NCI-H1105 treated with DMSO at 0.1 percent for 48 hours (cell line): ENCODE data around the gene GNG8.
A peak's percentile ranks its signal among the peaks of the same experiment; 100 is the strongest.

Experiments used
- DNase-seq: peaks from one replicate; lab custom pipeline; 2025; lab: John Stamatoyannopoulos, UW

The GNG8 gene

DNA sequence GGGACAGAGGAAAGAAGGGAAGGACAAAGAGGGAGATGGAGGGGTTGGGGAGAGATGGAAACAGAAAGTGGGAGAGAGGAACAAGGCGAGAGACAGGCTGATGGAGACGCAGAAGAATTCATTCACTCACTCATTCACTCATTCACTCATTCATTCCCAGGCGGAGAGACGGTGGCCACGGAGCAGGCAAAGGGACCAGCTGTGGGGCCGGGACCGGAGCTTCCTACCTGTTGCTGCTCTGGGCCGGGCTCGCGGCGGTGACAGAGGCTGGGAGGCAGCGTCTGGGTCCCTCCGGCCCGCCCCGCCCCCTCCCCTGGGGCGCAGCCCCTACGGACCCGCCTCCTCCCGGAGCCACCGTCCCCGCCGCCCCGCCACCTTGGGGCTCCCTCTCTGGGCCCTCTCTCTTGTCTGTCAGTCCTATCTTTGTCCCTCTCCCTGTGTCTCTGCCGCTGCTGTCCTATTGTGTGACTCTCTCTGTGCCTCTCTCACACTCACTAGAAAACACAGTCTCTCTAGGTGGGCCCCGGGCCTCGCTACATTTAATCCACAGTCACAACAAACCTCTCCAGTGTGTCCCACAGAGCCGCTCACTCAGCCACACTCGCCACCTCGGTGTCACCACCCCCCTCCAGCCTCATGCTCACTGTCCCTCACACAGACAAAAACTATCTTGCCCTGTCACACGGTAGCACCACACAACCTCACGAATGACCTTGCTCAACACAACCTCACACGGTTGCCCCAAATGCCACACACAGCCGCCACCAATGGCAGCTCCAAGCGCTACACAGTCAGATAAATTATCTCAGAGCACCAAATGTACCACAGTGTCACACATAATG is at the start of gene GNG8:
TSS of gene GNG8 (minus strand) at position 283 of the 842 bp plus-strand sequence. CDS start 1,520 bp downstream, outside the sequence.
- no peak for DNase-seq

DNA sequence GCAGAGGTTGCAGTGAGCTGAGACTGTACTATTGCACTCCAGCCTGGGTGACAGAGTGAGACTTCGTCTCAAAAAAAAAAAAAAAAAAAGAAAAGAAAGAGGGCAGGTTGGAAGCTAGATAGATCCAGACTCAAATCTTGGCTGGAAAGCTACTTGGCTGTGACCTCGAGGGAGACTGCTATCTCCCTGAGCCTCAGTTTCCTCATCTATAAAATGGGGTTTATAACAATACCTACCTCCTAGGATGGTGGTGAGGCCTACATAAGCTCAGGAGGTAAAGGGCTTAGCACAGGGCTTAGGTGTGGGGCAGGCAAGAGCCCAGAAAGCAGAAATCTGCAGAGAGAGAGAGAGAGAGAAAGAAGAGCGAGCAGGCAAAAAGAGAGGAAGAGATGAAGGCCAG is 49.2 kb upstream of the GNG8 start:
- DNase-seq = no peak

DNA sequence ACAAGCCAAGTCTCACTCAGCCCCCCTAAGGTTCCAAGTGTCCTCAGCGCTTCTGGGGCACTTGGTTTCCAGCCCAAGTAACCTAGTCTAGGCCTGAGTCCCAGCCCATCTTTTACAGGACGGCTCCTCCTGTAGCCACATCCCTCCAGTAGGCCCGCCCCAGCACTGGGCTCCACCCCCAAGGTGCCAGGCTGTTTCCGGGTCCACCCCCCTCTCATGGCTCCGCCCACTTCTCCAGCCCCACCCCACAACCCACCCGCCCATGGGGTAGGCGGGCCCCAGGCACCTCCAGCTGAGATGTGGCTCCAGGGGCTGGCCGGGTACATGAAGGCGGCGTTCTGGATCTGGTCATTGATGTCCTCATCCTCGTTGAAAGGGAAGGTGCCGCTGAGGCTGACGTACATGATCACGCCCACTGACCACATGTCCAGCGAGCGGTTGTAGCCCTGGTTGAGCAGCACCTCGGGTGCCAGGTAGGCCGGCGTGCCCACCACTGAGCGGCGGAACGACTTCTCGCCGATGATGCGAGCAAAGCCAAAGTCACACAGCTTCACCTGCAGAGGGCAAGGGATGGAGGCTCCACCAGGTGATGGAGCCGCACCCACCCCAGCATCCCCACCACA is 42.2 kb upstream of the GNG8 start:
- DNase-seq = no peak

DNA sequence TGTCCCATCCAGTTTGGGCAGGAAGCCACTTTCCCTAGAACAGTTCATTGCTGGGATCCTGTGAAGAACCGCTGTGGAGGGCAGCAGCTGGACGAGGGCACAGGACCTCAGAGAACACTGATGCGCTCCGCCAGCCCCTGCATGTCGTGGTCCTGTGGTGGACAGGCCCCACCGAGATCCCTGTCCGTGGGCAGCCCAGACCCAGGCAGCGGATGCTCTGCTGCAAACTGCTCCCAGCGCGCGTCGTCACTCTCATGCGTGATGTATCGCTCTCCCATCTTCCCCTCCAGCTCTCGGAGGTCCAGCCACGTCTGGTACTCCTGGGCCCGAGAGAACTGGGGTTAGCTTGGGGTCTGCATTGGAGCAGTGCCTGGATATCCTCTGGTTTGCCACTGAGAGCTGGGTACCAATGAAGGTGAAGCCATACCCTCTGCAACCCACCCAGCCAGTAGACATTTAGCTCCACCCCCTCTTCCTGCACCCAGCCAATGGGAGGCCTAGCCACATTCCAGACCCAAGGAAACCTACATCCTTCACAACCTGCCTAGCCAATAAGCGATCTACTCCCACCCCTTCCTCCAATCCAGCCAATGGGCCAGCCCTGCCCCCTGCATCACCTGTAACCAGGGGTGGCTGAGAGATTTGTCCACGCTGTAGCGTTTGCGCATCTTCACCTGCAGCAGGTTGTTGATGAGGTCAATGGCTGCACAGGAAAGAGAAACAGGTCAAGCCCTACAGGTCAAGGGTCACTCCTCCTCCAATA is 38.6 kb upstream of the GNG8 start:
- DNase-seq = no peak

- DNase-seq = no peak
Measured at GRCh38 chr19:46670813-46671212, 34.8 kb upstream of the GNG8 start.

DNA sequence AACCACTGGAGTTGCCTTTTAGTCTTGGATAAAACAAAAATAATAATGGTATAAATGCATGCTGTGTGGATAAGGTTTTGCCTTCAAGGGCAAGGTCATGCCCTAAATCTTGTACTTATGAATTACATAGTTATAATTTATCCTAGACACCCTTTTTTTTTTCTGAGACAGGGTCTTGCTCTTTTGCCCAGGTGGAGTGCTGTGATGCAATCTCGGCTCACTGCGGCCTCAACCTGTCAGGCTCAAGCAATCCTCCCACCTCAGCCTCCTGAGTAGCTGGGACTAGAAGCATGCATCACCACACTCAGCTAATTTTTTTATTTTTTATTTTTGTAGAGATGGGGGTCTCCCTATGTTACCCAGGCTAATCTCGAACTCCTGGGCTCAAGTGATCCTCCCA is 32.7 kb upstream of the GNG8 start:
- no peak for DNase-seq

DNA sequence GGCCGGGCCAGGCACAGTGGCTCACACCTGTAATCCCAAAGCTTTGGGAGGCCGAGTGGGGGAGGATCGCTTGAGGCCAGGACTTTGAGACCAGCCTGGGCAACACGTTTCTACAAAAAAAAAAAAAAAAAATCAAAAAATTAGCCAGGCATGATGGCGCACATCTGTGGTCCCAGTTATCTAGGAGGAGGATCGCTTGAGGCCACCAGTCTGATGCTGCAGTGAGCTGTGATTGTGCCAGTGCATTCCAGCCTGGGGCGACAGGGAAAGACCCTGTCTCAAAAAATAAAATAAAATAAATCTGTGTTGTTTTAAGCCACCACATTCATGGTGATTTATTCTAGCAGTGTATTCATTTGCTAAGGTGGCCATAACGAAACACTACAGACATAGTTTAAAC is 29.1 kb upstream of the GNG8 start:
- DNase-seq = no peak

GRCh38 chr19:46661735-46662592 is 26.0 kb upstream of the GNG8 start:
- peak; percentile 80 for DNase-seq

DNA sequence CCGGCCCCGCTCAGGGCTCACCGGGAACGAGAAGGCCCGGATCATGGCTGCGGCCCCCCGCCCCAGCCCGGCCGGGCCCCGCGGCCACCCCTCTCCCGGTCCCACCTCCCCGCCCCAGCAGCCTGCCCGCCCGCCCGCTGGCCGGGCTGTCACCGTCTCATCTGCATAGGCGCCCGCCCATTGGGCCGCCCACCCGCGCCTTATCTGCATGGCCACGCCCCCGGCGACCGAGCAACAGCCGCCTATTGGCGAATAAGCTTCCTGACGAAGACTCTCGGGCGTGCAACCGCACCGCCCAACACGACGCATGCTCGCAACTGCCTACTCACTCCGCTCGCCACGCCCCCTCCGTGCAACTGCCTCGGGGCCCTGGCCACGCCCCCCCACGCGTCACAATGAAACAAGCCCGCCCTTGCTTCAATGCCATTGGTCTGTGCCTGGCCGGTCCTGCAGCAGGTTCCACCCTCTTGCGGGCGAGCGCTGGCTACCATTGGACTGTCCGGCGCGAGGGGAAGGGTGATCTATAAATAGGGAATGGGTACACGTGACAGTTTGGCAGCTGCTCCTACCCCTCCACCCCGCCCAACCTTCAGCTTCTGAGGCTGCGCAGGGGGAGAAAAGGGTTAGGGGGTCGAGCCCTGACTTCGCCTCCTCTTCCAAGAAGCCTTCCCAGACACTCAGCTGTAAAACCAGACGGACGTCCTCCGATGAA is 25.2 kb upstream of the GNG8 start, which contains the start of gene DACT3:
TSS of gene DACT3 (minus strand) at position 163 of the 712 bp plus-strand sequence. CDS start at position 45, 118 bp downstream.
- peak; percentile 100 for DNase-seq

DNA sequence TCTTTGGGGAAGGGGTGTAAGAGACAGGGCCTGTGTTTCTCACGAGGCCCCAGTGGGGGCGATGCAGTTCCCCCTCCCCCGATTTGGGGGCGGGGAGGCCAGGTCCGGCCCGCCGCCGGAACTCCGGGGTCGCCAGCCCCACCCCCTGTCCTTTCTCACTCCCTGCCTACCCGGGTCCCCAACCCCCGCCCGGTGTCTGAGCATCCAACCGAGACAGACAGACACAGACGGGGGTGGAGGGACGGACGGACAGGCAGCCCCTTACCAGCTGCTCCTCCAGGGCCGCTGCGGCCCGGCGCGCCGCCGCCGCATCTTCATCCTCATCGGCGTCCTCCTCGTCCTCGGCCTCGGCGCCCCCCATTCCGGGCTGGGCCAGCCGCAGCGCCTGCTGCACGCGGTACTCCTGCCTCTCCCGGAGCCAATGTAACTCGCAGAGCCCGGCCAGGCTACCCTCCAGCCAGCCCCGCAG is 24.6 kb upstream of the GNG8 start:
- DNase-seq = no peak

DNA sequence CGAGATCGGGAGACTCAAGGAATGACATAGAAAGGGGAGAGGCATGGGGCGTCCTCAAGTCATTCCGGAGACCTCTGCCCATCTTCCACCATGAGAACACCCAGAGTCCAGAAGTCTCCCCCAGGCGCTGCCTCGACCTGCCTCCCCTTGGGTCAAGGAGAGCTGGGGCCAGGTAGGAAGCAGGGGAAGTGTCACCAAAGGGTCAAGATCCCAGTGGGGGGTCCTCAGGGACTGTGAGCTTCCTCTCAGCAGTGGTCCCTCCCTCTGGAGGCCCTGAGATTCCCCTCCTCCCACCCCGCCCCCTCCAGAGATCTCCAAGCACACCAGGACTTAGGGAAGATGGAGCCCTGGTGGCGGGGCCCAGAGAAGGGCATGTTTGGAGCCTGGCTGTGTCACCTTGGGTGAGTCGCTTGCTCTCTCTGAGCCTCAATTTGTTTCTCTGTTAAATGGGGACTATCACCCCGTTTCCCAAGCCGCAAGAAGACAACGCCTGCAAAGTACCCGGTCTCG is 24.1 kb upstream of the GNG8 start:
- DNase-seq = no peak

DNA sequence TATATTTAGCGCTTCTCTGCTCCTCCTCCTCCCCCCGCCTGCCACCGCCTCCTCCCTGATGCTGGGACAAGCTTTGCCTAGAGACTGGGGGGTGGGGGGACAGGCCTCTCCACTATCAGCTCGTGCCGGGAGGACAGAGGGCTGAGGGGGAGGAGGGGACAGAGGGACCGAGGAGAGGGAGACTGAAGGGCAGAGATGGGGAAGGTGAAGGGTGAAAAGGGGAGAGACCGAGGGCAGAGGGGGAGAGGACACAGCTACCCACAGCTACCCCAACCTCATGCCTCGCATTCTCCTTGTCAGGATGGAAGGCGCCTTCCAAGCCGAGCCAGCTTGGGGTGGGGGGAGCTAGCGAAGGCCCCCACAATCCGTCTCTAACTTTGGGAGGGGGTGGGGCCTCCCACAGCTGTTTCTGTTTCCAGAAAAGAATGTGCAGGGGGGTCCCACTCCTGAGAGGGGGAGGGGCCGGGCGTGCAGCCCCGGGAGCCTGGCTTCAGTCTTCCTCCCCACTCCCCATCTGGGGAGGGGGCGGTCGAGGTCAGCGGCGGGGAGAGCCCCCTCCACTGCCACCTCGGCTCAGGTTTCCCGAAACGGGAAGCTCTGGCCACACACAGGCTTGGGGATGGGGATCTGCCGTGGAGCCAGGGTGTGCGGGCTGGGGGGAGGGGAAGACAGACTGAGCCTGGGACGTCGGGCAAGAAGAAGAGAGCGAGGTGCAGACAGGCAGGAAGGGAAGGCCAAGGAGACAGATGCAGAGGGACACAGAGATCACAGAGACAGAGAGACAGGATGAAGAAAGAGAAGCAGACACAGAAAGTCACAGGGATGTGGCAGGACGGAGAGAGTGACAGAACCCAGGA is 23.4 kb upstream of the GNG8 start:
- DNase-seq = no peak

DNA sequence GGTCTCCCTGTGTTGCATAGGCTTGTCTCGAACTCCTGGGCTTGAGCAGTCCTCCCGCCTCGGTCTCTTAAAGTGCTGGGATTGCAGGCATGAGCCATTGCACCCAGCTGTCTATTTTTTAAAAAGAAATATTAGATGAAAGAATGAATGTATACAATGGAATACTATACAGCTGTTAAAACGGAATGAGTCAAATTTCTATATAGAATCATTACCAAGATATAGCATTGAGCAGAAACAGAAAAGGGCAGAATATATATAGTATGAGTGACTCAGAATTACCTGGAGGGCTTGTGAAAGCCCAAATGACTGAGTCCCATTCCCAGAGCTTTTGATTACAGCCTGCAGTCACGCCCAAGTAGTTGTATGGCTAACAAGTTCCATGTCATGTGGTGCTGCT is 20.5 kb upstream of the GNG8 start:
- no peak for DNase-seq

DNA sequence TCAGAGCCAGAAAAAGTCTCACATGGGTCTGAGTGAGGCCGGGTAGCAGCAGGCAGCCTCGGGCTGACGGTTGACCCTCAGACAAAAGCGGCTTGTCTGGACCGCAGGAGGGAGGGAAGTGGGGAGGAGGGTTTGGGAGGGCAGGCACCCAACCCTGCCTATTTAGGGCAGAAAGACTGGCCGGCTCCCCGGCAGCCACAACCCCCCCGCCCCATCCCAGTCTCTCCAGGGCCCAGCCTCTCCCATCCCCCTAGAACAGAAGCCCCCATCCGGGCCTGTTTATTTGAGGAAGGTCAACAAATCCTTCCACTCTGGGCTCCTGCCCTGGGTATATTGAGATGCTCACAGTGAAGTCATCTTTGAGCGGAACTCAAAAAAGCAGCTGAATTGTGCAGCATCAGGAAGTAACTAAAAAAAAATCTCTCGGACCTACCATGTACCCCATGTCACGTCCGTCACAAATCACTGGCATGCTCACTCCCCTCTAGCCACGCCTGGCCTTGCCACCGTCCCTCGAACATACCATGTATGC is 18.7 kb upstream of the GNG8 start:
- no peak for DNase-seq

- DNase-seq = no peak
Measured at GRCh38 chr19:46650445-46650844, 14.4 kb upstream of the GNG8 start.

- no peak for DNase-seq
Measured at GRCh38 chr19:46648961-46649960, 13.3 kb upstream of the GNG8 start.

- DNase-seq = no peak
Measured at GRCh38 chr19:46648060-46648960, 12.3 kb upstream of the GNG8 start.
